Central memory CD4-positive, alpha-beta T cell (primary cell): ENCODE results near the gene FAM184A.
"Not testable (repeated sequence)": the region's sequence is repeated elsewhere in the genome, so short reads cannot be mapped to it uniquely, and the experiment has no call there.

Experiments
- DNase-seq: peaks from one replicate; pipeline ENCODE4 v3.0.0; 2022
- total RNA-seq, 3 experiments: gene quantifications; one replicate each; lab custom pipeline; 2026; lab: John Stamatoyannopoulos, UW

FAM184A gene, protein sequence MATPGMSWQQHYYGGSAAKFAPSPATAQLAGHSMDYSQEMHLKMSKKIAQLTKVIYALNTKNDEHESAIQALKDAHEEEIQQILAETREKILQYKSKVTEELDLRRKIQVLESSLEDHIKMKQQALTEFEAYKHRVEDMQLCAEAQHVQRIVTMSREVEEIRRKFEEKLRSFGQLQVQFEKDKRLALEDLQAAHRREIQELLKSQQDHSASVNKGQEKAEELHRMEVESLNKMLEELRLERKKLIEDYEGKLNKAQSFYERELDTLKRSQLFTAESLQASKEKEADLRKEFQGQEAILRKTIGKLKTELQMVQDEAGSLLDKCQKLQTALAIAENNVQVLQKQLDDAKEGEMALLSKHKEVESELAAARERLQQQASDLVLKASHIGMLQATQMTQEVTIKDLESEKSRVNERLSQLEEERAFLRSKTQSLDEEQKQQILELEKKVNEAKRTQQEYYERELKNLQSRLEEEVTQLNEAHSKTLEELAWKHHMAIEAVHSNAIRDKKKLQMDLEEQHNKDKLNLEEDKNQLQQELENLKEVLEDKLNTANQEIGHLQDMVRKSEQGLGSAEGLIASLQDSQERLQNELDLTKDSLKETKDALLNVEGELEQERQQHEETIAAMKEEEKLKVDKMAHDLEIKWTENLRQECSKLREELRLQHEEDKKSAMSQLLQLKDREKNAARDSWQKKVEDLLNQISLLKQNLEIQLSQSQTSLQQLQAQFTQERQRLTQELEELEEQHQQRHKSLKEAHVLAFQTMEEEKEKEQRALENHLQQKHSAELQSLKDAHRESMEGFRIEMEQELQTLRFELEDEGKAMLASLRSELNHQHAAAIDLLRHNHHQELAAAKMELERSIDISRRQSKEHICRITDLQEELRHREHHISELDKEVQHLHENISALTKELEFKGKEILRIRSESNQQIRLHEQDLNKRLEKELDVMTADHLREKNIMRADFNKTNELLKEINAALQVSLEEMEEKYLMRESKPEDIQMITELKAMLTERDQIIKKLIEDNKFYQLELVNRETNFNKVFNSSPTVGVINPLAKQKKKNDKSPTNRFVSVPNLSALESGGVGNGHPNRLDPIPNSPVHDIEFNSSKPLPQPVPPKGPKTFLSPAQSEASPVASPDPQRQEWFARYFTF
- 8.3 to 11.0 (median 8.8) reads per million in 3 experiments for total RNA-seq

DNA sequence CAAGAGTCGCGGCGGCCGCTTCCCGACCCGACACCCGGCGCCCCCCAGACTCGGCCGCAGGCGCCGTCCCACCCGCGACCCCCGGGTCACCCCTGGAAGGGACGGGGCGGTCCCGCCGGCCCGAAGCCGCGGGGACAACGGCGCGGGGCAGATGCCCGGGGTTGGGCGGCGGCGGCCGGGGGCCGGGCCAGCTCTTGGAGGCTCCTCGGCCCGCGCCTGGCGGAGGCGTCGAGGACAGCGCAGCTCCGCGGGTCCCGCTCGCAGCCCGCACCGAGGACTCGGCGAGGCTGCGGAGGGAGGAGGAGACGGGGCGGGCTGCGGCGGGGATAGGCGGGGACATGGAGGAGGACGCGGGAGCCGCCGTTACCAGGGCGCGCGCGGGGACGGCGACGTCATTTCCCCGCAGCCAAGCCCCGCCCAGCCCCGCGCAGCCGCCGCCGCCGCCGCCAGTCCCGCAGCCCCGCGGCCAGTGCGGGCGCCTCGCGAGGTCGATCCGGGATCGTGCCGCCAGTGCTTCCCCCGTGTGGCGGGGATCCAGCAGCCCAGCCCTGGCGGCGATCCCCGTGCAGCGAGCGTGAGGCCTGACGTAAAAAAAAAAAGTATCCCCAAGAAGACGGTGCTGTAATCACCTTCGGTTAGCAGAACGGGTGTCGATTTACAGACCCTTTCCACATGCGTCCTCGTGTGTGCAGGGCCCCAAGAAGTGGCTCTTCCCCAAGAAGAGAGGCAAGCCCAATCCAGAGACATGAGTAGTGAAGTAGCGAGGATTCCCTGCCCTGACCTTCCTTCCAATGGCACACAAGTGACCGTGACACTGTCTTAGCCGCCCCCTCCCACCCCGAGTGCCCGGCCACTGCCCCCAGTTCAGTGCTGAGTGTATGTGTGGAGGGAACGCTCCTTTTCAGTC lies at the start of gene FAM184A:
FAM184A (minus strand) TSS at position 289 of the 907 bp plus-strand sequence. CDS start 365 bp downstream, outside the sequence.
- peak; percentile 82 for DNase-seq

DNA sequence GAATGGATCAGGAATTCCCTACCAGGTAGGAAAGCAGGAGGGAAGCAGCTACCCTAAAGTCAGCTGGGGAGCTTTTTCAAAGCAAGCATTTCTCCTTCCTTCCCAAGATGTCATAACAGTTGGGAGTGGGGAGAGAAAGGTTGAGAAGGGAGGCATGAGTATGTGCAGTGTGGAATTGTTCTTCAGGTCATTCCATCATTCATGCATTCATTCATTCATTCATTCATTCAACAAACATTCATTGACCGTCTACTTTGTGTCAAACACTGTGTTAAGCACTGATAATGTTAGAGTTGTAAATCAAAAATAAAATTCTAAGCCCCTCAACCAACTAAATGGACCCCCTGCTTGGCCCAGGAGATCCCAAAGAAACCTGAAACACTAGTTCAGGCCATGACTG lies 49.2 kb upstream of the FAM184A start:
- DNase-seq, result no peak

DNA sequence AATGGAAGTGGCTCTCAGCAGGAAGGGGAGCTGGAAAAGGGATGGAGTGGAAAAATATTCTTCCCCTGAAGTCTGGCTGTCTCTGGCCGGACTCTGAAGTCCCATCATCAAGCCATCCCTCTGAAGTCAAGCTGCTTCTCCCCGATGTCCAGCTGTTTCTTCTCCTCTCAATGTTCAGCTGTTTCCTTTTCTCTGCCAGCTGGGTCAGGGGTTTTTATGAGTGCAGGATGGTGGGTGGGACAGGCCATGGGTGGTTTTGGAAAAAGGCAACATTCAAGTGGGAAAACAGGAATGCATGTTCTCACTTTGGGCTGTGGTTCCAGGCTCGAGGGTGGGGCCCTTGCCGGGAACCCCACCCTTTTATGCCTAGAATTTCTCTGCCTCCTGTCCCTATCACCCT lies 48.4 kb upstream of the FAM184A start:
- no peak for DNase-seq

DNA sequence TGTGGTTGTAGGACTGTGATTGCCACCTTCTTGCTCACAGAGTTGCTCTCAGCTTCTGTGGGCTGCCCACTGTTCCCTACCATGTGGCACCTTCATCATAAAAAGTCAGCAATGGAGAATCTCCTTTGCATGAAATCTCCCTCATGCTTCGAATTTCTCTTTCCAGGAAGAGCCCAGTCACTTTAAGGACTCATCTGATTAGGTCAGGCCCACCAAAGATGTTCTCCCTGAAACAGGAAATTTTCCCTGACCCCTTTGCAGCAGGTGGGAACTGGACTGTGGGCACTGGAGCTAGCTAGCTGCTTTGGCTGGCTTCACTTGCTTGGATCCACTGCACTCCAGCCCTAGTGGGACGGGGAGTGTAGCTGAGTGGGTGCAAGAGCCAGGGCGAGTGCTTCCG lies 47.7 kb upstream of the FAM184A start:
- DNase-seq, result no peak

DNA sequence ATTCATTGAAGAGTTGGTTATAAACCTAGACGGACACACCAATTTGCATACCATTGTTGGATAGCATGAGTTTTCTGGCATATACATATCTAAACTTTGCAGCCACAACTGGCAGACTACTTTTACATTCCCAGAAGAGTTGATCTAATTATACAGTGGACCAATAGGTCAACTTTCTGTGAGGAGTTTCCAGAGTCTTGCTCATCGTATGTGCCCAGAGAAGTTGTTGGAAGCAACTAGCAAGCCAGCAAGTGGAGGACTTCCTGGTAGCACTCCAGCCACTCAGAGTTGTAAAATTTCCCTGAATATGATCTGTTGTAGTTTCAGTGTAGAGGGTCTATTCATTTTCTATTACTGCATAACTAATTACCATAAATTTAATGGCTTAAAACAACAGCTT lies 47.1 kb upstream of the FAM184A start:
- DNase-seq, result no peak

DNA sequence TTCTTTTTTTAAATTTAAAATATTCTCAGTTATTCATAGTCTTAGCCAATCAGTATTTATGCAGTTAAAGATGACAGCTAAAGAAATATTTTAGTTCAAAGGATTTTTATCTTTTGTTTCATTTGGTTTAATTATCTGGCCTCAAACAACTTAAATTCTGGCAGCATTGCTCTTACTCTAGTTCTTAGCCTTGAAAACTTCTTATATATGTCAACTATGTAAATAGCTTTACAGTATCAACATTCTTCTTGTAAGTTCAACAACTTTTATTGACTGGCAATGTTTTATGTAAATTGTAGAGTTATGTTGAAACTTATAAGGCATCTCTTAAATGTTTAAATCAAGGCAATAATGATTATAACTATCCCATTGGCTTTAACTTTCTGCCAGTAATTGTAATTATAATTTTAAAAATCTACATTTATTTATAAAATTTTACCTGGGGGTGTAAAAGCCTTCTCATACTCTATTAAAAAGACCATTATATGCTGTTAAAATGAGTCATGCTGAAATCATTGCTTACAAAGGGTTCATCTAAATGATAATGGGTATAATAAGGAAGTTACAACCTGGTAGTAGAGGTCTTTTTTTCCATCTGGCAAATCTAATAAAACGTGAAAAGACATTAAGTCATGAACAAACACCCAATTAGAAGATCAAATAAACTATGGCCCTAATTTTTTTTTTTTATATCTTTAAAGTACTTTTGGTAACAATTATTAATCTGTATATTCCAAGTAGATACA lies 45.8 kb upstream of the FAM184A start:
- DNase-seq, result no peak

DNA sequence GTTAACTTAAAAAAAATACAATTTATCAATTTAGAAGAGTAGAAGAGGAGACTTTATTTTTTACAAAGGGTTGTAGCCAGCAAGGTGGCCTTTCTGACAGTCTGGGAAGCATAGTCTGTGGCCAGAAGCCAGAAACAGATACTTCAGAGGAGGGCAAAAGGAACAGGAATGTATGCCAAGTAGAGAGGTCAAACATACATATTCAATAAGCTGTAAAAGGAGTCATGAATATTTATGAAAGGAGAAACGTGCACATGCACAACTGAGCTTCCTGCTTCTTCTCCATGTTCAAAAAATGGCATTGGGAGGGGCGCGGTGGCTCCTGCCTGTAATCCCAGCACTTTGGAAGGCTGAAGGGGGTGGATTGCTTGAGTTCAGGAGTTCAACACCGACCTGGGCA lies 43.9 kb upstream of the FAM184A start:
- no peak for DNase-seq

DNA sequence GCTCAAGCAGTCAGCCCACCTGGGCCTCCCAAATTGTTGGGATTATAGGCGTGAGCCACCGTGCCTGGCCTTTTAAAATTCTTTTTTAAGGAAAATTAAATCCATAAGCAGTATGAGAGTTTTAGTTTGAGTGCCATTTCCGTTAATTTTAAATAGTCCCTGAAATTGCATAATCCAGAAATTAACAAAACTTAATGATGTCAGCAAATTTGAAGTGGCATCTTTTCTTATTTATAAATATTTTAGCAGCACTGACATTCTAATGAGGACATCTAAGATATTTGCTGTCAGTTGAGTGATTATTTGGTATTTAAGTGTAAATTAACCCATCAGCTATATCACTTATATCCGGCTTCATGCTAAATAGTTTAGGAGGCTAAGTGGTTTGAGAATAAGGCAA lies 42.9 kb upstream of the FAM184A start:
- no peak for DNase-seq

DNA sequence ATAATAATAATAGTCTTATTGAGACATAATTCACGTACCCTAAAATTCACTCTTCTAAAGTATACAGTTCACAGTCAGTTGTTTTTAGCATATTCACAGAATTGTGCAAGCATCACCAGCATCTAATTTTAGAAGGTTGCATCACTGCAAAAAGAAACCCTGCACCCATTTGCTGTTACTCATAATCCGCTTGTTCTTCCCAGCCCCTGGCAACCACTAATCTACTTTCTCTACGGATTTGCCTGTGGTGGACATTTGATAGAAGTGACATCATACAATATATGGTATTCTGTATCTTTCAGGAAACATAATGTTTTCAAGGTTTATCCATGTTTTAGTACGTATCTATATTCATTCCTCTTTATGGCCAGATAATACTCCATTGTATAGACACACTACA lies 41.5 kb upstream of the FAM184A start:
- DNase-seq, result no peak

DNA sequence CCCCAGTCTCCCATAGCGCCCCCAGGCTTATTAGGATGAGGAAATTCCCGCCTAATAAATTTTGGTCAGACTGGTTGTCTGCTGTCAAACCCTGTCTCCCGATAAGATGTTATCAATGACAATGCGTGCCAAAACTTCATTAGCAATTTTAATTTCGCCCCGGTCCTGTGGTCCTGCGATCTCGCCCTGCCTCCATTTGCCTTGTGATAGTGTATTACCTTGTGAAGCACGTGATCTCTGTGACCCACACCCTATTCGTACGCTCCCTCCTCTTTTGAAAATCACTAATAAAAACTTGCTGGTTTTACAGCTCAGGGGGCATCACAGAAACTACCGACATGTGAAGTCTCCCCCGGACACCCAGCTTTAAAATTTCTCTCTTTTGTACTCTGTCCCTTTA lies 40.6 kb upstream of the FAM184A start:
- DNase-seq, result not testable (repeated sequence)

DNA sequence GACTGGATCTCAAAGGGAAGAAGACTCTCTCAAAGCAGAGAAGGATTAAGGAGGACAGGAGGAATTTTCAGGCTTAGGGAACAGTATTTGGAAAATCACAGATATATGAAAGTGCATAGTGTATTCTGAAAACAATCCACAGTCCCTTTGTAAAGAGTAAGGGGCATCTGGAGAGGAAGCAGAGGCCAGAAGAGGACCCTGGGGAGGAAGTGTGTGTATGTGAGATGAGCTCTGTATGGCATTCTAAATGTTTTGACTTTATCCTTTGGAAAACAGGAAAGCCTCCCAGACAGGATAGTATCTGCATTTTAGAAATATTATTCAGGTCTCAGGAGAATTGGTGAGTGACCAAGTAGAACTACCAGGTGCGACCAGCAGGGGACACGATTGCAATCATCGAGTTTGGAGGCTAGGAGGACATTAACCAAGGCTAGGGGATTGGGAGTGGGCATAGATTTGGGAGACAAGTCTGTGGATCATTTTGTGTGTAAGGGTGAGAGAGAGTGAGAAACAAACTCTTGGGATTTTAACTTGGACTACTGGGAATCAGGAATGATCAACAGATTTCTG lies 38.3 kb upstream of the FAM184A start:
- no peak for DNase-seq

DNA sequence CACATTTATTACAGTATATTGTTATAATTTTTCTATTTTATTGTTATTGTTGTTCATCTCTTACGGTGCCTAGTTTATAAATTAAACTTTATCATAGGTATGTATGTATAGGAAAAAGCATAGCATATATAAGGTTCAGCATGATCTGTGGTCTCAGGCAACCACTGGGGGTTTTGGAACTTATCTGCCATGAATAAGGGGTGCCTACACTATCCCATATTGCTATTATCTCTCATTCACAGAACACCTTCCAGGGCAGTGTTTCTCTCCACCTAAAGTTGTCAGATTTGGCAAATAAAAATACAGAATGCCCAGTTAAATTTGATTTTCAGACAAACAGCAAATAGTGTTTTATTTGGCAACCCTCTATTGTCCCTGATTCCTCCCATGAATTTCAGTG lies 35.5 kb upstream of the FAM184A start:
- DNase-seq, result no peak

DNA sequence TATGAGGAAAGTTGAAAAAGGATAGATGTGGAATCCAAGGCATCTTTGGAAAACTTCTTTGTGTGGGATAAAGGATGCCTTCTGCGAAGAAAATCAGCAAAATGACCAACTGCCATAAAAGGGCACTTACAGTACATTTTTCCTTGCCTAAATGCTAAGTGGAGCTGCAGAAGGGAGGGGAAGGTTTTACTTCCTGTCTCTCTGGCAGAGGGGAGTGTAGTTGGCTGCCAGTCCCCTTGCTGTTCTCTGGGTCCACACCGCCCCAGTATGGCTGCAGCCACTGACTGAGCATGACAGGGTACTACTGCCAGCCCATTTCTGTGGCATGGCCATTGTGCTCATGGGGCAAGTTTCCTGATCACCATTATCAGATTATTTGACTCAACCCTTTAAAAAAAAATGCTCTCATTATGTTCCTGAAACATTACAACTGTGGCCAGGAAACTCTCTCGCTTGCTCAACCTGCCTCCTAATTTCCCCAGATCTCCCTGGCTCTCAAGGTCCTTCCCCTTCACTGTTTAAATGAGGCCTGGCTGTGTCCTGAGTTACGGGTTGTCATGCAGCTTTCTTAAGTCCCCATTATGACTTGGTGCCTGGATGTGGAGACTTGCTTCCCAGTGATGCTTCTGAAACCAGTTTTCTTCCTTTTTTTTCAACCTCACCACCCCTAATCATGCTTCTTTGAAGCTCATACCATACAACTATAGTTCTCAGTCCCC lies 34.5 kb upstream of the FAM184A start:
- no peak for DNase-seq

DNA sequence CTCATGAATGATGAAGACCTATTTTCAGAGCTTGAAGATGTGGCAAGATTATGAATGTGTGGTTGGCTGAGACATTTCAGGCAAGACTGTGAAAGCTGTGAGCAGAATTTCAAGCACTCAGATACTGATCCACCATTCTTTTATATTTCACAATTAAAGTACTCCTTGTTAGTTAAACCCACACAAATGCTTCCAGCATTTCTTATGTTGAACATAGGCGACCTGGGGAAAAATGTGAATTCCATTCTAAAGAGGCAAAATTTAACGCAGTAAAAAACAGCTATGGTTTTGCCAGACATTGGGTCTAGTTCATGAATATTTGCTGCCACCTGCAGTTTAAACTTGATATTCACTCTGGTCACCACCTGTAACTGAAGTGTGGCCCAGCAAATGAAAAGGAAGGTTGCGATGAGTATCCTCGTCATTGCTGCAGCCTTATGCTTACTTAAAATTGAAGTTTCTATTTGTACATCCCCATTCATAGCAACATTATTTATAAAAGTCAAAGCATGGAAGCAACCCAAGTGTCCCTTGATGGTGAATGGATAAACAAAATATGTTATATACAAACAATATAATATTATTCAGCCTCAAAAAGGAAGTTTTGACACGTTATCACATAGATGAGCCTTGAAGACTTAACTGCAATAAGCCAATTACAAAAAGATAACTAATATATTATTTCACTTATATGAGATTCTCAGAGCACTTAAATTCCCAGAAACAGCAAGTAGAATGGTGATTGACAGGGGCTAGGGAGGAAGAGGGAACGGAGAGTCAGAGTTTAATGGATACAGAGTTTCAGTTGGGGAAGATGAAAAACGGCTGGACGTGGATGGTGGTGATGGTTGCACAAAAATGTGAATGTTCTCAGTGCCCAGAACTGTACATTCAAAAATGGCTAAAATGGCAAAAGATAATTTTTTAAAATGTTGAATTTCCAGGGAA lies 32.4 kb upstream of the FAM184A start:
- DNase-seq, result peak; percentile 53

DNA sequence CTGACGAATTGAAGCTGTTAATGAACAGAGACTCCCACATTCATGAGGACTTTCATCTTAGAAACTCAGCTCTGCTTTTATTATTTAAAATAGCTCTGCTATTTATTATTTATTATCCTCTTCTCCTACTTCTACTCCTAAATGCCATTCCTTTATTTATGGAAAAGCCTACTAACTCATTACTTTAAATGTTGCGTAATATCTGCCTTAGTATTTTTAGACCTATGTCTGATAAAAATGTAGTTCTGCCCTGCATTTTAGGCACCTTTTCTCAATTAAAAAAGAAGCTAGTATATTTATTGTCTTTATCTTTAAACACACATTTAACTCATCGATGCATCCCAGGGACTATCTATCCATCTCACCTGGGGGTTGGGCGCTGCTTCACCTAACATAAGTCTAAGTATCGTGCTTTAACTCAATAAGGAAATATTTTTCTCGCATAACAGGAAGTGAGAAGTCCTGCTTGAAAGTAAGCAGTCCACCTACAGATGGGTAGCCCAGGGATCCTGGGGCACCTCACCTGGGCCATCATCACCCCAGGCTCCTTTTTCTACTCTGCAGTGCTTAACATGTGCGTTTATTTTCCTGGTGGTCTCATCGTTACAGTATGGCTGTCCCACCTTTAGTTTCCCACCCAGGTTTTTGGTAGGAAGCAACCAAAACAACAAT lies 31.3 kb upstream of the FAM184A start:
- DNase-seq, result no peak

DNA sequence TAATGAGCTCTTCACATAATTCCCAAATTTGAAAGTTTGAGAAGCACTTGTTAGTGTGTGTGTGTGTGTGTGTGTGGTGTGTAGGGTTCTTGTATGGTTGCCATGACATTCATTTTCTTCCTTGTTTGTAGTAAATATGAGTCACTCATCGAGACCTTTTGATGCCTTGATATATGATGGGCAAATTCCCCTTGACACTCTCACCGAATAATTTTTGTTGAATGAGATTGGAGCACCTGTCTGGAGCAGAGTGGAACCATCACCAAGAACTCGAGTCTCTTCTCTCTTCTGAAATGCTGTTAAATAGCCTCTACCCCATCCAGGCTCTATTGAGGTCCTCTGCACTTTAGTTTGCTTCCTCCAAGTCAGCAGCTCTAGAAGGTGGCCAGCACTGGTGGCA lies 29.6 kb upstream of the FAM184A start:
- no peak for DNase-seq

DNA sequence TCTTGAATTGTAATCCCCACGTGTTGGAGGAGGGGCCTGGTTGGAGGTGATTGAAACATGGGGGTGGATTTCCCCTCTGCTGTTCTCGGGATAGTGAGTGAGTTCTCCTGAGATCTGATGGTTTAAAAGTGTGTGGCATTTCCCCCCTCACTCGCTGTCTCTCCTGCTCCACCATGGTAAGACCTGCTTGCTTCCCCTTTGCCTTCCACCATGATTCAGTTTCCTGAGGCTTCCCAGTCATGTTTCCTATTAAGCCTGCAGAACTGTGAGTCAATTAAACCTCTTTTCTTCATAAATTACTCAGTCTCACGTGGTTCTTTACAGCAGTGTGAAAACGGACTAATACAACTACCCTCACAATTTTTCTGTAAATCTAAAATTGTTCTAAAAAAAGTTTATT lies 26.8 kb upstream of the FAM184A start:
- no peak for DNase-seq

DNA sequence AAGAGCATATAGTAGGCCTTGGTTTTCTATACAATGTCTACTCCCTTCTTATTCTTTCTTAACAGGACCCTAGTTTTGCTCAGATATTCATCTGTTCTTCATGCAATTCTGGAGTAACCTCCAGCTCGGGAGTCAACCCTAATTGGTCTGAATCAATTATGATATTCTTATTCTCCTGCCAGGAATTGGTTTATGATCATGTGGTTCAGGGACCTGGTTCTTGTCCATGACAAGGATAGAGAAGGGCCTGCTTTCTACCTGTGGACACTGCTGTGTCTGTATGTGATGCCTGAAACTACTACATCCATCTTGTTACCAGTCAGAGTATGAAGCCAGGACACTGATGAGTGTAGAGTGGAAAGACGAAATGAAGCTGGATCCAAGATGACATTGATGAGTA lies 24.4 kb upstream of the FAM184A start:
- no peak for DNase-seq

DNA sequence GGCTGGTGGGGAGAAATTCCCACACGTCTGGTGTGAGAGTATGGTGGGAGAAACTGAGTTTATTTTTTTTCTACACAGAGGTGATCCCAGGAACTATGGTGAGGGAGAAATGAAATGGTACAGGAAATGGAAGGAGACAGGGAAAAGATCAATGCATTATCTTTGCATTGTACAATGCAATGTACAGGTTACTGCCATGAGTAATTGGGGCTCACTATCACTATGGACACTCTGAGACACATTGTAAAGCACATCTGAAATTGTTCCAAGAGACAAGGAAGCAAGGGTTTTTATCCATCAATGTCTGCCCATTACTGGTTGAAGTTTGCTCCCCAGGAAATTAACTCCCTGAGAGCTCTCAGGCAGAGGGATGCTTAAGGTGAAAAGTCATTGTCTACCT lies 21.7 kb upstream of the FAM184A start:
- DNase-seq, result no peak
